BE2C (cell line): ENCODE measurements around the gene RMI1.

Source experiments
- DNase-seq: peaks from one replicate; pipeline ENCODE4 v3.0.0-alpha.2; 2020
- H3K27me3 ChIP-seq: fragments of 250-450 bp; sonication (Bioruptor Pico); 2 replicates; pipeline ENCODE4 v1.5.1; 2020; ENCODE audit warnings: mild to moderate bottlenecking
- H3K36me3 ChIP-seq: fragments of 250-450 bp; sonication (Bioruptor Pico); 2 replicates; pipeline ENCODE4 v1.5.1; 2020; ENCODE audit warnings: mild to moderate bottlenecking
- H3K4me1 ChIP-seq: fragments of 250-450 bp; sonication (Bioruptor Pico); 2 replicates; pipeline ENCODE4 v1.5.1; 2020
- H3K4me3 ChIP-seq: 2 replicates; pipeline ENCODE4 v1.5.1; 2011; ENCODE audit warnings: low read depth, low read length
- H3K9me3 ChIP-seq: fragments of 250-450 bp; sonication (Bioruptor Pico); 2 replicates; pipeline ENCODE4 v1.5.1; 2020
- CTCF ChIP-seq: IDR thresholded peaks from 2 replicates; pipeline ENCODE4 v1.5.1; 2012; ENCODE audit warnings: mild to moderate bottlenecking, low read depth, low read length

The RMI1 gene

GRCh38 chr9:83956436-83957247 lies 24.0 kb upstream of the RMI1 start:
- no peaks in the 10 kb centered on the region for H3K9me3 ChIP-seq
- H3K36me3 ChIP-seq, result peaks cover 4% of the 10 kb centered on the region
- TF ChIP-seq CTCF, result no peak
- H3K4me3 ChIP-seq, result peak overlapping the region; percentile 96
- no peaks in the 10 kb centered on the region for H3K4me1 ChIP-seq
- no peaks in the 10 kb centered on the region for H3K27me3 ChIP-seq
- peak; percentile 77 for DNase-seq

GRCh38 chr9:83957248-83957513 lies 23.4 kb upstream of the RMI1 start:
- no peaks in the 10 kb centered on the region for H3K4me1 ChIP-seq
- H3K27me3 ChIP-seq, result no peaks in the 10 kb centered on the region
- peak overlapping the region; percentile 96 for H3K4me3 ChIP-seq
- TF ChIP-seq CTCF, result no peak
- no peaks in the 10 kb centered on the region for H3K9me3 ChIP-seq
- DNase-seq, result no peak
- H3K36me3 ChIP-seq, result peaks cover 1% of the 10 kb centered on the region

GRCh38 chr9:83959061-83959460 lies 21.5 kb upstream of the RMI1 start:
- DNase-seq, result no peak
- Histone ChIP-seq H3K9me3 (no peaks in the 10 kb centered on the region), H3K27me3 (no peaks in the 10 kb centered on the region), H3K36me3 (no peaks in the 10 kb centered on the region), H3K4me1 (no peaks in the 10 kb centered on the region), H3K4me3 (no peak overlapping the region)
- TF ChIP-seq CTCF, result no peak

- Histone ChIP-seq H3K4me1 (peaks cover 7% of the 10 kb centered on the region), H3K36me3 (no peaks in the 10 kb centered on the region), H3K9me3 (no peaks in the 10 kb centered on the region), H3K4me3 (no peak overlapping the region), H3K27me3 (no peaks in the 10 kb centered on the region)
- DNase-seq, result no peak
- no peak for TF ChIP-seq CTCF
Measured at GRCh38 chr9:83960991-83961390, 19.6 kb upstream of the RMI1 start.

GRCh38 chr9:83962165-83962564 lies 18.4 kb upstream of the RMI1 start:
- Histone ChIP-seq H3K27me3 (no peaks in the 10 kb centered on the region), H3K4me1 (peaks cover 19% of the 10 kb centered on the region), H3K9me3 (no peaks in the 10 kb centered on the region), H3K36me3 (peaks cover 12% of the 10 kb centered on the region), H3K4me3 (no peak overlapping the region)
- DNase-seq, result no peak
- TF ChIP-seq CTCF, result no peak

- H3K27me3 ChIP-seq, result no peaks in the 10 kb centered on the region
- no peak for DNase-seq
- TF ChIP-seq CTCF, result no peak
Measured at GRCh38 chr9:83964973-83965349, 15.6 kb upstream of the RMI1 start.

More at GRCh38 chr9:83964973-83965349, 15.6 kb upstream of the RMI1 start:
- Histone ChIP-seq H3K4me3 (no peak overlapping the region), H3K4me1 (peaks cover 21% of the 10 kb centered on the region), H3K36me3 (peaks cover 34% of the 10 kb centered on the region), H3K9me3 (no peaks in the 10 kb centered on the region)
